Stimulated activated CD4-positive, alpha-beta T cell treated with anti-CD3 and anti-CD28 coated beads, Interleukin-12 subunit alpha, Interleukin-12 subunit beta, amount 100 ng/mL, for 48 hours (primary cell): ENCODE results near the gene THSD8.
"Not testable (repeated sequence)": the region's sequence is repeated elsewhere in the genome, so short reads cannot be mapped to it uniquely, and the experiment has no call there.

ENCODE experiments used
- DNase-seq, 3 donors: peaks; one replicate each; pipeline ENCODE4 v3.0.0-alpha.2; 2020; ENCODE audit warnings: low read depth in 2 of 3, low spot score in 1 of 3

Gene THSD8

DNA sequence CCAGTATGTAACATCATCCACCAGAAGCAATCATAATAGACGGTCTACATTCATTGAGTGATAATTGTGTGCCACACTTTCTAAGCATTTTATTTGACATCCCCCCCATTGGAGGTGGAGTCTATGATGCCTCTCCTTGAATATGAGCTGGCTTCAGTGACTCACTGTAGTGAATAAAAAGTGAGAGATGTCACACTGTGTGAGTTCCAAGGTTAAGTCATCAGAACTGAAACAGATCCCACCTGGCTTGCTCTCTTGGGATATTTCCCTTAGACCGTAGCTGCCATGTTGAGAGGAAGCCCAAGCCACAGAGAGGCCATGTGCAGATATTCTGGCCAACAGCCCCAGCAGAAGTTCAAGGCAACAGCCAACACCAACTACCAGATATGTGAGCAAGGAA is 19.9 kb downstream of the THSD8 start:
- DNase-seq = no peak

DNA sequence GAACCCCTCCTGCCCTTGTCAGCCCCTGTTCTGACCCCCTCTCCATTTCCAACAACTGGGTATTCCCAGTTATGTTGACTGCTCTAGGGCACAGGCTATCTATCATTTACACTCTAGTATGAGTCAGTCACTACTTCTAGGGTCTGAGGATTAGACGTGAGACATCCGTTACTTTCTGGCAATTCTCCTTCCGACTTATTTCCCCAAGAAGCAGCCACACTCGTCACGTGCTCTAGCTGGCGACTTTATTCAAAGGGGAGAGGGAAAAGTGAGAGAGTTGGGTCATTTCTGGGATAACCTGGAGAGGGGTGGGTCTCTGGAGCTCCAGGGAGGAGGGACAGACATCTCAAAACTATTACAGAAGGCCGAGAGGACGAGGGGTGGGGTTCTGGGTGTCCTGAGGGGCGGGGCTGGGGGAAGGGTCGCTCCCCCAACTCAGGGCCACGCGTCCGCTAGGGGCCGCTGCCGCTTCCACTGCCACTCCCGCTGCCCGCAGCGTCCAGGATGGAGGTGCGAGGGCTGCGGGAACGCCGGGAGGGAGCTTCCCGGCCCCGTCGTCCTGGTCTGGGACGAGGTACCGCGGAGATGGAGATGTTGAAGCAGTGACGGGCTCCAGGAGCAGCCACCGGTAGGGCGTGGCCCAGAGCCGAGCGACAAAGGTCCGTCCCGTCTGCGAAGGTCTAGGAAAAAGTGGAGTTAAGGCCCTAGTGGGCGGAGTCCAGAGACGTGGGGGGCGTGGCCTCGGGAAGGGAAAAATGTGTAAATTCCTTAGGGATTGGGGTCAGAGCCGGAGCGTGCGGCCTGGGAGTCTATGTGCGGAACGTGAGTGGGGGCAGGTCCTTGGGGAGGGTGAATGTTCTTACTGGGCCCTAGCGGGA is 23.6 kb downstream of the THSD8 start:
- no peak for DNase-seq

DNA sequence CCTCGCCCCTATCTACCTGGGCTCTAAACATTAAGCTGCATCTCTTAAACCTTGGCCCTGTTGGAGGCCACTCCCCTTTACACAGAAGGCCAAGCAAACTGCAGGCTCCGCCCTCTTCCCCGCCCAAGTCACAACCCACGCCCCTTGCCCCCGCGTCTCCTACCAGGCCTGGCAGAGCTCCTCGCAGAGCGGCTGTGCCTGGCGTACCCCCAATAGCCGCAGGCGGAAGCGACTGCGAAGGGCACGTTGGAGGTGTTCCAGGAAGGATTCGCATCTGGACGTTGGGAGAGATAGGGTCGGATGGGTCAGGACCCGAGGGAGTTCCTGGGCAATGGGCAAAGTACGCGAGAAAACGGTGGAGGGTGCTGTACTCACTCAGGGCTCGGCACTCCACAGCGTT is 26.6 kb downstream of the THSD8 start:
- DNase-seq = no peak

DNA sequence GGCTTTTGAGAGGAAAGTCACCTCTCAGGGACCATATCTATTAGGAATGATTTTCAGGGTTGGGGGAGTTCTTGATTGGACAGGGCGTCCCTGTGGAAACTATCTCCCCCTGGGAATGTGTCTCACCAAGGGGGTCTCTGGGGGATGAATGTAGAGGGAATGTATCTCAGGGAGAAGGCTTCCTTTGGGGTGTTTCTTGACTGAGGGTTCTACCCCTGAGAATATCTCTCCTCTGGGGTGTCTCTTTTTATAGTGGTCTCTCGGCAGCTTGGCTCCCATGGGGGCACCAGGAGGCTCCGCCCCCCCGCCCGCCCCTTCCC is 31.5 kb downstream of the THSD8 start:
- DNase-seq = no peak

DNA sequence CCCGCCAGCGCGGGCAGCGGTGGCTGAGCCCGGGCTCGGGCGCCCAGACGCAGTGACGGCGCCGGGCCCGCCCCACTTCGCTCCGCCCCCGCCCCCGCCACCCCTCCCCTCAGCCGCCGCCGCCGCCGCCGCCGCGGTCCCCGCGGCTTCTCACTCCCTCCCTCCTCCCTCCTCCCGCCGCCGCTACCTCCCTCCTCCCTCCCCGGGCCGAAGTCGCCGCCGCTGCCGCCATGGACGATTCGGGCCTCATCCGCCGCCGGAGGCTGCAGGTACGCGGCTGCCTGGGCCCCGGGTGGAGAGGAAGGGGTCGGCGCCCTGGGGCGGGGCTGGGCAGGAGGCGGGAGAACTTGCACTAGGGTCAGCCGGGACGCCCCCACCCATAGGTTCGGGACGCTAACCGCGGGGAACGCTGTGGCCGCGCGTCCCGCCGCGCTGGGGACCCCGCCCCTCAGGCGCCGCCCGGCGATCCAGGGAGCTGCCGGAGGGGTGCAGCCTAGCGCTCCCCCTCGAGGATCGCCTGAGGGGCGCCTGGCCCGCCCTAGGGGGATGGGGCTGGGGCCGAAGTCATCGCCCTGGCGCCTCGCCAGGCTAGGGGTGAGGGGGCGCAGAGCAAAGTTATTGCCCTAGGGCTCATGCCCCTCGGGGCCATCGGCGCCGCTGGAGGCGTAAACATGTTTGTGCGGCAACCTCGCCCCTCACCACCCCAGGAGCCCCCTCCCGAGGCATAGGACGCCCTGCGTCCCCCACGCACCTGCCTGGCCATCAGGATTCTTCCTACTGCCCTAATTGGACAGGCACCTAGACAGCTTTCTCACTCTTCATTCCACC is 32.1 kb downstream of the THSD8 start:
- peak in 1 of 3 donors; percentile 34 for DNase-seq

DNA sequence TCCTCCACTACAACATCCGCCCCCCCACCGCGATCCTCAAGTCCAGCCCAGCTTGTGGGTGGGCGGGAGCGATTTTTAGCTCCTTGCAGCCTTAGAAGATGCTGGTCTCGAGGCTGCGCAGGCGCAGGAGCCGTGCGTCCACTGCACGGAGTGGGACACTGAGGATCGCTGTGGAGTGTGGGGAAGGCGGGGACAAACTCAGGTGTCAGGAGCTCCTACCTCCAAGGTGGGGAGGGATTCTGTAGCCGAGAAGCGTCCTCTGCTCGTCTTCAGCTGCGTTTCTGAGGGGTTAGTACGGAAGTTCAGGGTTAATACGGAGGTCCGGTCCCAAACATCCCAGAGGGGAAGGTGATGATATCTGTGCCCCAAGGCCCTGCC is 32.7 kb downstream of the THSD8 start, which contains the start of gene RTBDN:
Gene RTBDN, minus strand, starts transcription at position 14 of the 378 bp plus-strand sequence. CDS start 4,600 bp downstream, outside the sequence.
- DNase-seq = no peak

DNA sequence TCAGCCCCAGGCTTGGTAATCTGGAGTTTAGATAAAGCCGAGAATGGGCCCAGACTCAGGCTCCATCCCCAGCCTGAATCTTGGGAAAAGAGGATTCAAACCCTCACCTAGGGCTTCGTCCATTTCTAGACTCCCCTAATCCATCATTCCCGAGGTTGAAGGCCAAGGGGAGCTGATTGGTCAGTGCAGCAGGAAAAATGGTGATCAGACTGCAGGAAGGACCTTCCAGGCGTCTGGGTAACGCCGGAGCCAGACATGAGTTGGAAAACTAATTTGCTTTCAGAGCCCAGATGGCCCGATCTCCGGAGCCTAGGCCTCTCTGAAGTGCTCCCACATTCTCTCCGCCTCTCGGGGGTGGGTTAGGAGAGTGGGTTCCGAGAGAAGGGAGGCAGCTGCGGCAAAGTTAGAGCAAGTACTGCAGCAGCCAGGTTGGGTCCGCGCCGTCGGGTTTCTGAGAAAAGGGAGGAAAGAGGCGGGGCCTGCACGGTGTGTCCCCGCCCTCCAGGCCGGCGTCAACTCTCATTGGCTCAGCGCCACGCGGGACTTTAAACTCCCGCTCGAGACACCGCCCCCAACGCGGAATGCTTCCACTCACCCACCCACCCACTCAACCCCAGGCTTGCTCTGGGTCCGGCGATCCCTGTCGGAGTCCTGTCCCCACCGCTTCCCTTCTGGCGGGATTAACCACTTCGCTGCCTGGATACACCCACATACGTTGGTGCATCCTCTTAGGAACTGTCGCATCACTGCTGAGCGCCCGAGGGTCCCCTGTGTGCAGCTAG is 33.3 kb downstream of the THSD8 start:
- DNase-seq = no peak

DNA sequence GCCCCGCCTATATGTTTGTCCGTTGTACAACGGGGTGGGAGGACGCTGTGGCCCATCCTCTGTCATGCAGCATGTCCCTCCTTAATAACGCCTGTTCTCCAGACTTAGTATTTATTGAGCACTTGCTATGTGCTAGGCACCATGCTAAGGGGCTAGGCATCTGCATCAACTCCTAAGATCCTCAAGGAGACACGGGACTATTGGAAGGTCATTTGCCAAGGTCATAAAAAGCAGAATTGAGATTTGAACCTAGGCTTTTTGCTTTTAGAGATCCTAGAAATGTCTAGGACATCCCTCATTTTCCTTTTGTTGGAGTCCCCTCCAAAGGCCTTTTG is 34.6 kb downstream of the THSD8 start:
- DNase-seq = no peak

DNA sequence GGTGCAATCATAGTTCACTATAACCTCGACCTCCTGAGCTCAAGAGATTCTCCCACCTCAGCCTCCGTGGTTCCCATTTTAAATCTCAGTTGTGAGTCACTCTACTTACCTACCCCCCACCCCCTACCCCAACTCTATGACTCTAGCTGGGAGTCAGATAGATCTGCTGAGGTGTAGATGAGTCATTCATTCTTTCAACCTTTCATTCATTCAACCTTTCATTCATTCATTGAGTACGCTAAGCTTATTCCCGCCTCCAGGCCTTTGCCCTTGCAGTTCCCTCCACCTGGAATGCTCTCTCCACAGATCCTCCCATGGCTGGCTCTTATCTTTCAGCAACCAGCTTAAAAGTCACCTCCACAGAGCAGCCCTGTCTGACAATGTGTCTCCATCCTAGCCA is 35.4 kb downstream of the THSD8 start:
- no peak for DNase-seq

DNA sequence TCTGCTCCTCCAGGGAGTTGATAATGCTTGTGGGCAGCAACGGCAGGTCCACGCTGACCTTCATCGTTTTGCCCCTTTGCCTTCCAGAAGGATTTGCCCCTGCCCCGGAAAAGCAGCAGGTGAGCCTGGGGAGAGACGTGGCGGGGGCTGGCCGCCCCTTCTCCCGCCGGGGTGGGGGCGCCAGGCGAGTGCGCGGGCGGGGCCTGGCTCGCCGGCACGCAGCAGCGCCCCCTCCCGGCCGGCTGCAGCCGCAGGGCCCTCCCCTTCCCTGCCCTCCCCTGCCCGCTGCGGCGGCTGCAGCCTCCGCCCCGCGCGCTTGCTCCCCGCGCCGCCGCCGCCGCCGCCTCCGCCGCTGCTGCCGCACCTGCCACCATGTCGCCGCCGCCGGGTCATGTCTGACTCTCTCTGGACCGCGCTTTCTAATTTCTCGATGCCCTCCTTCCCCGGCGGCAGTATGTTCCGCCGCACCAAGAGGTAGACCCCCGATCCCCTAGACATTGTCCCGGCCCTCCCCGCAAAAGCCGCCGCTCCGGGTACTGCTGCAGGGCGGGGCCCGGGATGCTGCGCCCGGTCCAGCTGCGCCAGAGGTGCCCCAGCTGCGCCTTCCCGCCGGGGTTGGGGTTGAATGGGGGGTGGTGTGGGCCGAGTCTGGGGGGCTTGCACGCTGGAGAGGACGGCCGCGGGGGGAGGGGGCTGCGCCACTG is 36.5 kb downstream of the THSD8 start, which contains the start of gene MAST1:
Gene MAST1, plus strand, starts transcription at position 334 of the 704 bp plus-strand sequence. Its CDS starts 58 bp downstream, at position 392.
- DNase-seq = peak in 1 of 3 donors; percentile 55

DNA sequence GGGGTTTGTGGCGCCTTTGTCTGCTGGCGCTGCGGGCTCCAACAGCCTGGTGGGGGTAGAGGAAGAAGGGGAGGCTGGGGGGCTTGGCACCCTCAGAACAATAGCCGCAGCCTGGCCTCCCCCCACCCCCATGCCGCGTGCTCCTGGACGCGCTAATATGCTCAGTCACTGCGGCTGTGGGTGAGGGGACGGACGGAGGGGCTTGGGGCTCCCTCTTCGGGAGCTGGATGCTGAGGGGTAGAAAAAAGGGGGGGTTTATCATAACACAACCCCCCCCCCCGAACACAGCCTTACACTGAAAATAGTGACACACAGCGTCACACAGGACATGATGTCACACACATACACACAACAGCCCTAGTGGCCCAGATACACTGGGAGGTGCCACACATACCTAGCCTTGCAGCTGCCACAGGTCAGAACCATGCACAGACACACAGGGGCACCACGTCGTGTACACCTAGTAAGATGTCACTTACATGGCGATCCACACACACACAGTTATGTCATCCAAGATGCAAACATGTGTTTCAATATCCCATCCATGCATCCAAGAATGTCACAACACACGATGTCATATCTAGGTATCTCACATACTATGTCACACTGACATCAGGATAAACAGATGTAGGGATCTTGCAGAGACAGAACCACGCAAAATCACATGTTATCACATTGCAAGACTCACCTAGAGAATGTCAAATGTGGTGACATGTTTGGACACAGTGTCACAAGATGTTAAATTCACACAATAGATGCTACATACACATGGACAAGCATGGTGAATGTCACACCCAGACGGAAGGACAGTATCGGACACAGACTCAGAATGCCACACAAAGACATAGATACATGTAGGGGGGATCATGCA is 37.3 kb downstream of the THSD8 start:
- DNase-seq = no peak

DNA sequence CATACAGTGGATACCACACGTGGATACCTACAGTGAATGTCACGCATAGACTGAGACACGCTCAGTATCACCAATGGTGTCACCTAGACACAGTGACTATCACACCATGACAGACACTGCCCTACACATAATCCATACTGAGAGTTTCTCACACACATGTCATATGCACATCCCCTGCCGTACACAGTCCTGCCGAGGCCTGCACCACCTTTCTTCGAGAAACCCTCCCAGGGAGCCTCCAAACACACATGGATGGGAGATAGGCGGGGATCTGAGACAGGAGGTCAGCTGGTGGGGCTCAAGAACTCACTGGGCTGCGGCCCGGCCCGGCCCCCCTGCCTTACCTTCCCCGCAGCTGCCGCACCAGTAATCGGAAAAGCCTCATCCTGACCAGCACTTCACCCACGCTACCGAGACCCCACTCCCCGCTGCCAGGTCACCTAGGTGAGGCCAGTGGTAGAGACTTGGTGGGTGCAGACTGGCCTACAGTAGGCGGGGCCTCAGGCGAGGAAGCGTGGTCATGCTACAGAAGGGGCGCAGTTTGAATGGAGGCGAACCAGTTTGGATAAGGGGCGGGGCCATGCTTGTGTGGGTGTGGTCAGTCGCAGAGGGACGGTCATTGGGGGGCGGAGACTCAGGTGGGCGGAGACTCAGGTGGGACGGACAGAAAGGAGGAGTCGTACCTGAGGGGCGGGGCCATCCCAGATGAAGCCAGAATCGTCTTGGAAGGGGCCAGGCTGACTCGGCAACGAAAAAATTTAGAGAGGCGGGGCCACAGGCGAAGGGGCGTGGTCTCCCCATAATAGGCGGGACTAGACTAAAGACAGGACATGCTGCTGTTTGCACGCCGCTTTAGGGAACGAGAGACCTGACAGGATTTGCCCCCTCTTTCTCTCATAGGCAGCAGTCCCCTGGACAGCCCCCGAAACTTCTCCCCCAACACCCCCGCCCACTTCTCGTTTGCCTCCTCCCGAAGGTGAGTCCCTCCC is 38.5 kb downstream of the THSD8 start:
- DNase-seq = peak; percentile 59 to 69 (median 66)

DNA sequence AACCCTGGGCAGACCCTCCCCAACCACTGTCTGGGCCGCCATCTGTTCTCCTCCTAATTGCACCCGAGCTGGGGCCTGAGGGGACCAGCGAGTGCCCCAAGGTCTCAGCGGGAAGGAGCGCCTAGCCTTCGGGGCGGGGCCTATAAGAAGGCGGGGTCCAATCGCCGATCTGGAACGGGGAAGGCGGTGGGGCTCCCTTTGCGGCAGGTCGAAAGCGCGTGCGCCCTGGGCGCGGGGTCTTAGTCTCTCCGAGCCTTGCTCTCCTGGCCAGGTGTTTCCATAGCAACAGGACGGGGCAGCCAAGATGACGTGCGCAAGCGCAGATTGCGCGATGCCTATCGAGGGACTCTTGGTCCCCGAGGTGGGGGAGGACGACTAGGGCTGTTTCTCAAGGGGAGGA is 39.2 kb downstream of the THSD8 start:
- no peak for DNase-seq

DNA sequence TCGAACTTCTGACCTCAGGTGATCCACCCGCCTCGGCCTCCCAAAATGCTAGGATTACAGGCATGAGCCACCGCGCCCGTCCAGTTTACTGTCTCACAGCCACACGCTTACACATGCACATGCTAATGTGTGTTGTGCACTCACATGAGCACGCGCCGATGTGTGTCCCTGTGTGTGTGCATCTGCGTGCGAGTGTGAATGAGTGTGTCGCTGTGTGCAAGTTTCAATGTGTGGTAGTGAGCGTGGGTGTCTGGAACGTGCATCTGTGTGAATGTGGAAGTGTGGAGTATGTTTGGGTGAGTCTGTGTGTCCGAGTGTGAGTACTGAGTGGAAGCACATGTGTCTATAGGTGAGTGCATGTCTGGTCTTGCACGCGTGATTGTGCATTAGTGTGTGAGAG is 40.6 kb downstream of the THSD8 start:
- no peak for DNase-seq

DNA sequence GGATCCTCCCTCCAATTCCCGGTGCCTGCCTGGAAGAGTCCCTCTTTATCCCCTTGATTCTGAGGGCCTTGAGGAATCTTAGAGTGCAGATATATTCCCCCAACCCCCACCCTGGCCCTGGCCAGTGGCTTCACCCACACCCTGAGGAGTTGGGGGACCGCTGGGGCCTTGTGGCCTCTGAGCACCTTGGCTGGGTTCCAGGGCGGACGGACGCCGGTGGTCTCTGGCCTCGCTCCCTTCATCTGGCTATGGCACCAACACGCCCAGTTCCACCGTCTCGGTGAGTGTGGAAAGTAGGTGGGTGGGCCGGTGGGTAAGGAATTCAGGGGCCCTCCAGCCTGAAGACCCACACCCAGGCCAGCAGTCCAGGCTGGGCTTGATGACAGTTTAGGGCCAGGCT is 41.5 kb downstream of the THSD8 start:
- no peak for DNase-seq

DNA sequence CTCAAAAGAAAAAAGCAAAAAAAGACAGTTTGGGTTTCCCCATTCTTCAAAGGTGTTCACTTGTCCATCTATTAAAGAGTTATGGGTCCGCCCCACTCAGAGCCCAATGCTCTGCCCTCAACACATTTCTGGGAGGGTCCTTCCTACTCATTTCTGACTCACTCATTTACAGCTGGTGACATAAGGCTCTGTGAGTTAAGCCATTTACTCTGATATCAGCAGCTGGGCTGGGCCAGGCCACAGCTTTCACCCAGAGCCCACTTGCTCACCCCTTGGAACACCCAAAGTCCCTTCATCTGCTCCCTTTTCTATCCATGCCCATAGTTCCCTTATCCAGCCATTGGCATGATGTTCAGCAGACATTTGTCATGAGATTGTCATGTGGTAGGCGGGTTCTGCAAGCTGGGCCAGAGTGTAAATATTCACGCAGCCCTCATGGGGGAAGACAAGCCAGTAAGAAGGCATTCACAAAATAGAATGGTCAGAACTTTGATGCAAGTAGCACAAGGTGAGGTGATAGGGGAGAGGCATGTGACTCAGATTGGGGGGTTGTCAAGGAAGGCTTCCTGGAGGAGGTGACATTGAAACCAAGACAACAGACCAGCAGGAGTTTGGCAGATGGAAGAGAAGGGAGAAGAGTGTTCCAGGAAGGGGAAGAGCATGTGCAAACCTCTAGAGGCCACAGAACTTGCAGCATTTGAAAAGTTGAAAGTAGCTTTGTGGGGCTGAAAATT is 42.3 kb downstream of the THSD8 start:
- DNase-seq = no peak

DNA sequence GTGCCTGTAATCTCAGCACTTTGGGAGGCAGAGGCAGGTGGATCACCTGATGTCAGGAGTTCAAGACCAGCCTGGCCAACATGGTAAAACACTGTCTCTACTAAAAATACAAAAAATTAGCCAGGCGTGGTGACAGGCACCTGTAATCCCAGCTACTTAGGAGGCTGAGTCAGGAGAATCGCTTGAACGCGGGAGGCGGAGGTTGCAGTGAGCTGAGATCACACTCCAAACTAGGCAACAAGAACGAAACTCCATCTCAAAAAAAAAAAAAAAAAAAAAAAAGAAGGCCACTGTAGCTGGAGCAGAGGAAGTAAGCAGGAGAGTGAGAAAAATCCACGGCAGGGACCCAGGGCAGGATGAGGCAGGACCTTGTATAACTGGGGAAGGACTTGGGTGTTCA is 44.7 kb downstream of the THSD8 start:
- not testable (repeated sequence) for DNase-seq
